ENCODE results near the gene FBXW7. TPM values are rescaled to one million over a fixed set of nuclear protein-coding genes. Genes with fewer than 3 reads are reported as not detected.
A peak's percentile ranks its signal among the peaks of the same experiment; 100 is the strongest.

The FBXW7 gene
- total and polyA plus RNA-seq, 2 of the 13 experiments (the other 11 are each of a cell fraction or from before 2014, with no cell fraction given), result 5.0 to 40.9 TPM

DNA sequence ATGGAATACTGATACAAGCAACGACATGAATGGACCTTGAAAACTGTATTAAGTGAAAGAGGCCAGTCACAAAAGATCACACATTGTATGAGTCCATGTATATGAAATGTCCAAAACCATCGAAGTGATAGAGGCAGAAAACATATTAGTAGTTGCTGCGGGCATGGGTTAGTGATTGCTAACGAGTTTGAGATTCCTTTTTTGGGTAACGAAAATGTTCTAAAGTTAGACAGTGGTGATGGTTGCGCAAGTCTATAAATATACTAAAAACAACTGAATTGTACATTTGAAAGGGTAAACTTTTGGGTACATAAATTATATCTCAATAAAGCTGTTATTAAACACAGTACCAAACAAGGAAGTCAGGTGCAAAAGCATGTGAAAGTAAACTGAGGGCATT, 234.5 kb downstream of the FBXW7 start:
- FAIRE-seq, result no peak
- H3K4me3 ChIP-seq (replicated peaks in 1 of 3; ENCODE audit: insufficient read depth in 1 of 3, low read depth in 2 of 3, low read length in 3 of 3), result no peak overlapping the region
- no TSS peak for BruUV-seq (replicated peaks)
- no peak overlapping the region for H3K4me2 ChIP-seq (ENCODE audit: low read depth, low read length)
- H3K79me2 ChIP-seq (ENCODE audit: insufficient read depth, low read length), result no peaks in the 10 kb centered on the region
- no peak overlapping the region for H3K27ac ChIP-seq (ENCODE audit: extremely low read length, insufficient read depth, low read length)
- no peak for DNase-seq (ENCODE audit: low spot score)
- H3K36me3 ChIP-seq (replicated peaks in 1 of 2; ENCODE audit: control insufficient read depth in 1 of 2, insufficient read depth in 2 of 2, low read length in 2 of 2), result no peaks in the 10 kb centered on the region
- H2AFZ ChIP-seq (ENCODE audit: low read length), result no peak overlapping the region
- H3K9me3 ChIP-seq (ENCODE audit: low read length), result no peaks in the 10 kb centered on the region
- H3K27me3 ChIP-seq (ENCODE audit: control insufficient read depth in 1 of 2, insufficient read depth in 2 of 2, low read length in 2 of 2), result no peaks in the 10 kb centered on the region; a peak in 2 of 5 replicates
- intact Hi-C loops (cut with micrococcal nuclease; ENCODE audit: unreplicated experiment), result no loop called here
- no peaks in the 10 kb centered on the region for H4K20me1 ChIP-seq (ENCODE audit: insufficient read depth, low read length)
- 22% methylated on average over 6 of the region's 6 CpGs for WGBS (ENCODE audit: low lambda C conversion rate)
- CTCF ChIA-PET (ENCODE audit: low intra/inter-chr PET ratio, low total read pairs), result no interaction called here
- POLR2A ChIA-PET, result no interaction called here
- H3K4me1 ChIP-seq (ENCODE audit: insufficient read depth, low read length), result no peaks in the 10 kb centered on the region
- in situ Hi-C loops (cut with HindIII; ENCODE audit: extremely low pct_ligation_motif_present, low pct_unique_long_range_greater_than_20kb), result no loop called here
- no peak for ATAC-seq
- peak; percentile 50 for TF ChIP-seq CEBPB (IDR thresholded peaks at IDR 0.05; ENCODE audit: borderline replicate concordance, low read depth, low read length)
- TF ChIP-seq FOXA1 (IDR thresholded peaks at IDR 0.05), result no peak
- TF ChIP-seq FOXA1 (CRISPR knock-in tag; IDR thresholded peaks at IDR 0.05), result no peak
- no peak overlapping the region for H3K9ac ChIP-seq (ENCODE audit: insufficient read depth, low read depth, low read length)

DNA sequence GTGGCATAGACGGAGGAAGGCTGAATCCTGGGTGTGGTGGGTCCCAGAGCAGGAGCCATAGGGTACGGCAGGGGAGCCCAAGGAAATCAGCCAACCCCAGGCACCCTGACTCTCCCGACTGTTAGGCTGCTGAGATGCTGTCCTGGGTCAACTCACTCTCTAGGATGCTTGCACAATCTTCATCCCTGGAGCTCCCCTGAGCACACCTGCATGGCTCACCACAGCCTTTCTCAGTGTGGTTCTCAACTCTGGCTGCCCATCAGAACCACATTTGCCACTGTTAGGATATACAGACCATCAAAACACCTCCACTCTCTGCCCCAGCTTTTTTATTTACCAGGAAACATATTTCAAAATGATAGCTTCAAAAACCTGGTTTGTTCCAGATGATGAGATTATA, 236.3 kb downstream of the FBXW7 start:
- H3K4me1 ChIP-seq (ENCODE audit: insufficient read depth, low read length), result no peaks in the 10 kb centered on the region
- 0% methylated on average over 2 of the region's 3 CpGs for WGBS (ENCODE audit: low lambda C conversion rate)
- no peaks in the 10 kb centered on the region for H3K9me3 ChIP-seq (ENCODE audit: low read length)
- POLR2A ChIA-PET, result no interaction called here
- no peaks in the 10 kb centered on the region; a peak in 2 of 5 replicates for H3K27me3 ChIP-seq (ENCODE audit: control insufficient read depth in 1 of 2, insufficient read depth in 2 of 2, low read length in 2 of 2)
- no peak overlapping the region for H3K4me2 ChIP-seq (ENCODE audit: low read depth, low read length)
- no peak overlapping the region for H3K4me3 ChIP-seq (replicated peaks in 1 of 3; ENCODE audit: insufficient read depth in 1 of 3, low read depth in 2 of 3, low read length in 3 of 3)
- no peak overlapping the region for H2AFZ ChIP-seq (ENCODE audit: low read length)
- H3K27ac ChIP-seq (ENCODE audit: extremely low read length, insufficient read depth, low read length), result no peak overlapping the region
- H4K20me1 ChIP-seq (ENCODE audit: insufficient read depth, low read length), result no peaks in the 10 kb centered on the region
- no TSS peak for BruUV-seq (replicated peaks)
- FAIRE-seq (no peak), ATAC-seq (no peak), DNase-seq (ENCODE audit: low spot score) (no peak)
- no peaks in the 10 kb centered on the region for H3K79me2 ChIP-seq (ENCODE audit: insufficient read depth, low read length)
- H3K9ac ChIP-seq (ENCODE audit: insufficient read depth, low read depth, low read length), result no peak overlapping the region
- intact Hi-C loops (cut with micrococcal nuclease; ENCODE audit: unreplicated experiment), result no loop called here
- no peaks in the 10 kb centered on the region for H3K36me3 ChIP-seq (replicated peaks in 1 of 2; ENCODE audit: control insufficient read depth in 1 of 2, insufficient read depth in 2 of 2, low read length in 2 of 2)
- in situ Hi-C loops (cut with HindIII; ENCODE audit: extremely low pct_ligation_motif_present, low pct_unique_long_range_greater_than_20kb), result no loop called here
- CTCF ChIA-PET (ENCODE audit: low intra/inter-chr PET ratio, low total read pairs), result no interaction called here
- TF ChIP-seq GABPB1 (CRISPR knock-in tag; IDR thresholded peaks at IDR 0.05) (no peak), ZSCAN30 (CRISPR knock-in tag; IDR thresholded peaks at IDR 0.05) (no peak), ZNF12 (CRISPR knock-in tag; IDR thresholded peaks at IDR 0.05) (no peak), ZBTB8A (CRISPR knock-in tag; IDR thresholded peaks at IDR 0.05; ENCODE audit: borderline replicate concordance, low read depth) (no peak)
- TF ChIP-seq, protein P1, sequence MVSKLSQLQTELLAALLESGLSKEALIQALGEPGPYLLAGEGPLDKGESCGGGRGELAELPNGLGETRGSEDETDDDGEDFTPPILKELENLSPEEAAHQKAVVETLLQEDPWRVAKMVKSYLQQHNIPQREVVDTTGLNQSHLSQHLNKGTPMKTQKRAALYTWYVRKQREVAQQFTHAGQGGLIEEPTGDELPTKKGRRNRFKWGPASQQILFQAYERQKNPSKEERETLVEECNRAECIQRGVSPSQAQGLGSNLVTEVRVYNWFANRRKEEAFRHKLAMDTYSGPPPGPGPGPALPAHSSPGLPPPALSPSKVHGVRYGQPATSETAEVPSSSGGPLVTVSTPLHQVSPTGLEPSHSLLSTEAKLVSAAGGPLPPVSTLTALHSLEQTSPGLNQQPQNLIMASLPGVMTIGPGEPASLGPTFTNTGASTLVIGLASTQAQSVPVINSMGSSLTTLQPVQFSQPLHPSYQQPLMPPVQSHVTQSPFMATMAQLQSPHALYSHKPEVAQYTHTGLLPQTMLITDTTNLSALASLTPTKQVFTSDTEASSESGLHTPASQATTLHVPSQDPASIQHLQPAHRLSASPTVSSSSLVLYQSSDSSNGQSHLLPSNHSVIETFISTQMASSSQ (IDR thresholded peaks at IDR 0.05; ENCODE audit: low read depth), result no peak
- TF ChIP-seq, protein P1 (CRISPR knock-in tag; IDR thresholded peaks at IDR 0.05; ENCODE audit: borderline replicate concordance), result no peak
- TF ChIP-seq, protein P2, sequence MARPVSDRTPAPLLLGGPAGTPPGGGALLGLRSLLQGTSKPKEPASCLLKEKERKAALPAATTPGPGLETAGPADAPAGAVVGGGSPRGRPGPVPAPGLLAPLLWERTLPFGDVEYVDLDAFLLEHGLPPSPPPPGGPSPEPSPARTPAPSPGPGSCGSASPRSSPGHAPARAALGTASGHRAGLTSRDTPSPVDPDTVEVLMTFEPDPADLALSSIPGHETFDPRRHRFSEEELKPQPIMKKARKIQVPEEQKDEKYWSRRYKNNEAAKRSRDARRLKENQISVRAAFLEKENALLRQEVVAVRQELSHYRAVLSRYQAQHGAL (CRISPR knock-in tag; IDR thresholded peaks at IDR 0.05; ENCODE audit: not compliant biosample characterization), result no peak

All from HepG2 (cell line).